ENCODE measurements around the gene BNC1.
"Not testable (repeated sequence)": the region's sequence is repeated elsewhere in the genome, so short reads cannot be mapped to it uniquely, and the experiment has no call there.

BNC1 gene

GRCh38 chr15:83299462-83299861 lies 15.0 kb upstream of the BNC1 start:
- no peak for DNase-seq

DNA sequence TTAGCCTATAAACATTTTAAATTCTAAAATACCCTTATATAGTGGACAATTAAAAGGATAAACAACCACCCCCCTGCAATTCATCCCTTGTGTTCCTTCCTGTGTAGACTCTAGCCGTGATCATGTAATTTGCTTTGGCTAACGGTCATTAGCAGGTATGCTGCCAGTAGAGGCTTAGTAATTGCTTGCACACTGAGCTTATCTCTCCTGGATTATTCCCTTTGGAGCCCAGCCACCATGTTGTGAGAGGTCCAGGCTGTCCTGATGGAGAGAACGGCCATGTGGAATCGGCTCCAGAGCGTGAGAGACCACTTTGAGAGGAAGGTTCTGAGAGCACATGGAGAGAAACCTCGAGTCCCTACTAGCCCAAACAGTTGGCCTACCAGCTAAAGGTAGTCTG lies 11.0 kb upstream of the BNC1 start:
- no peak for DNase-seq

DNA sequence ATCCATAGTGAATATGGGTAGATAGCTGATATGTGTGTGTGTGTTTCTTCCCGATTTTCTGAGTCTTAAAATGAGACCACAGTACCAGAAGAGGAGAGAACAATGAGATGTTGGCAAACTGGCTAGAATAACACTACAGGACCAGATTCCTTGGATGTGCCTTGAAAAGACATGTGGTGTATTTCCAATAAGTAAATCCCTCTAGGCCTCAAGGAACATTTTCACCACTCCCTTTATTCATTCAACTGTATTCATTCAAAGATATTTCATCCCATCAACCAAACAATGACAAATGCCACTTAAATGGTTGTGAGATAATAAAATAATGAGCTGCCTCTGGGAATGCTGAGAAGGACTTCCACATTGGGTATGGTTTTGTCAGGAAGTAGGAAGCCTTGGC lies 8.7 kb upstream of the BNC1 start:
- no peak for DNase-seq

- no peak for DNase-seq
Observed at GRCh38 chr15:83292317-83292716, 7.9 kb upstream of the BNC1 start.

DNA sequence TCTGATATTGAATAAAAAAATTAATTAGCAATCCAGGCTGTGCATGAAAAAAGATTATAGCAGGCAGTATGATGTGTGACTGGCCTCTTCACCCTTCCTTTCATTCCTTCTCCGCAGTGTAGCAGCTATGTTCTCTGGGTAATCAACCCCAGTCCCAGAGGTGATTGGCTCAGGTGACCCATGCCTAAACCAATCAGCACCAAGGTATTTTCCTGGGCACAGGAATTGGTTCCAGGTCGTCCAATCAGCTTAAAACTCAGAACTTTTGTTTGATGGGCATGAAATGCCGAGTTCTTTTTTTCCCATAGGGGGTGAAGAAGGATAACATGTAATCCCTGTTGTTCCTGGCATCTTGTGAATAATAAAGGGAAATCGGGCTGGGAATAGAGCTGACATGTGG lies 5.8 kb upstream of the BNC1 start:
- DNase-seq = no peak

- DNase-seq = no peak
Observed at GRCh38 chr15:83289160-83289559, 4.7 kb upstream of the BNC1 start.

DNA sequence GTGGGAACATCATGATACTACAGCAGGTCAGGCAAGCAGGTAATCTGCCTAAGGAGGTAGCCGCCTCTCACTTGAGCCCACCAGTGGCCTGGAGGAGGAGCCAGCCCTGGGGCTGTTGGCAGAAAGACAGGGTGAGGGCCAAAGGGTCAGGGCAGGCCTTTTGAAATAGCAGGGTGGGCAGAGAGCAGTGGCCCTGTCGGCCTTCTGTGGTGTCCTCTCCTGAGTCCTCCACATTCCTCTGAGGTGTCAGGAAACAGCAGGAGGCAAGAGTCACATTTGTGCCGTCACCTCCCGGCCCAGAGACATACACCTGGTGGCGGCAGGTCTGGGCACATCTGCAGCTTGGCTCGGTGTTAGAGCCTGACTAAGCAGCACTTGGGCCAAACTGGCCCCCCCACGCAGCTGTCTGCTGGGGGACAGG lies 3.9 kb upstream of the BNC1 start:
- DNase-seq = no peak

DNA sequence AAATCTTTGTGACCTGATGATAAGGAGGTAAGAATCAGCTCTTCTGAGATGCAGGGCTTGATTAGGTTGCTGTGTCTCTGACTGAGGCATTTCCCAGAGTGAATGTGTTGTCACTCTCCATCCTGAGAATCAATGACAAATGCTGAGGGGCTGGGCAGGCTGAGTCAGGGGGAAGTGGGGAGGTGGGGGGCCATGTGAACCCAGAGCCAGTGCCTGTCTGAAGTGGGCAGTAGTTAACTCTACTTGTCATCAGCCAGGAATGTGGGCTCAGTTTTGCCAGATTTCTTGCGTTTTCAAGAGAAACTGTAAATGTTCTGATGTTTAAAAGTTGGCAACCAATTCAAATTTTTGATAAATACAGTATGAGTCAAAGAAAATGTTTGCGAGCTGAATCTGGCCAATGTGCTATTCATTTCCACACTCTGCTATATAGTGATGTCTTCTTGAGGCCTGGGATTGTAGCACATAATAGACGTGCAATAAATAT lies 3.1 kb upstream of the BNC1 start:
- no peak for DNase-seq

DNA sequence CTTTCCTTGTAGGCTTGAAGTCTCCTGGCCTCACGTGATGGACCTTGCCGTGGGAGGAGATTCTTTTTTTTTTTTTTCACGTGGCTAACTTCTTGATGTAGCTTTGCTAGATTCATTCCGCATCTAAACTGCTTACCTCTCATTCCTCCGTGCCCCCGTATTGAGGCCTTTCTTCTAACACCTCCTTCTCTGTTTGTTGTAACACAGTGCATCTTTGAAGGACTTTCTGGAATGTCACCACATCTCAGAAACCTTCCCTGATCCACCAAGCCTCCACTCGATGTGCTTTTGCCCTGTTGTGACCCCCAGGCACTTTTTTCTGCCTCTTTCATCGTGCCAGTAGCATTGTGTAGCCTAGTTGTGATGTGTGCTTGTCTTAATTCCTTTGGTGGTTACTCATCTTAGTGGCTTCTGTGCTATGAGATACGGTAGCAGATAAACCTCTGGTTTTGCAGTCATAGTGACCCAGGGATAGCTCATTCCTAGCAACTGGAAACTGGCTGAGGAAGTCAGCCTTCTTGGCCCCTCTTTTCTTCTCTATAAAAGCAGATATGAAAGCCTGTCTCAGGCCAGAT lies 1.6 kb upstream of the BNC1 start:
- DNase-seq = no peak

DNA sequence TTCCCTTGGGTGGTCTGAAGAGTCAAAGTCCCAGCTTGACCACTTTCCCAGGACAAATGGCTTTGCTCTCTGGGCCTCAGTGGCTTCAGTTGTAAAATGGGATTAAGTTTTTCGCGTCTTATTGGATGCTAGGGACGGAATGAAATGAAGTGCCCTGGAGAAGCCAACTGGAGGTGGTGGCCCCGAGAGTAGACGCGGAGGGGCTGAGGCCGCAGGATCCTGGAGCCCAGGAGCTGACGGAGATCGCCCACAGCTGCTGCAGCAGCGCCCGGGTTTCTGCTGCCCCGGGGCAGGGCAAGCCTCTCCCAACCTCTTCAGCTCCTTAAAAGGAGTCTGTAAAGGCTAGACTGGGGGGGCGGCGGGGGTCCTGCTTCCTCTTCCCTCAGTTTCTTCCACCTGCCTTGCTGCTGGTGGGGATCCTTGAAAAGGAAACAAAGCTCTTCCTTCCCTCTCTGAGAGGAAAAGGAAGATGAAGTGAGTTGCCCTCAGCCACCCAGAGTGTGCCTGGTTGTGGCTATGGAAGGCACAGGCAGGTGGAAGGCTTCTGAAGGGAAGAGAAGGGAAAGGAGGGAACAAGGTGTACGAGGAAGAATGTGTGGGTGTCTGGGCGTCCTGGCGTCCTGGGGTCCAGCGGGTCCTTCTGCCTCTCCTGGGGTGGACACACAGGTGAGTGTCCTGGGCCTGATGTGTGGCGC lies 967 bp upstream of the BNC1 start:
- DNase-seq = no peak

GRCh38 chr15:83283813-83284558 lies 478 bp downstream of the BNC1 start:
- no peak for DNase-seq

- DNase-seq = no peak
Observed at GRCh38 chr15:83283138-83283812, 1.2 kb downstream of the BNC1 start.

DNA sequence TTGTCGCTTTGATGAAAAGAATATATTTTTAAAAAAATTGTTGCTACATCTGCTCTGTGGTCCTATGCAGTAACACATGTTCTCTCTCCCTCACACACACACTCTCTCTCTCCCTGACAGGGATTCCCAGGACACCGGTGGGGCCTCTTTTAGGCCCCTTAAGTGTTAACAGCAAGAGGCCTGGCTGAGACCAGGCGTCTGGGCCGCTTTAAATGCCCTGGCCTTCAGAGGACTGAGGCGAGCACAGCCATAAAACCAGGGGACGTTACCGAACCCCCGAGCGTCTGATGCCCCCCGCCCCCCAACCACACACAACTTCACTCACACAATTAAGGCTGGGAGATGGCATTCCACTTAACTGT lies 1.7 kb downstream of the BNC1 start:
- no peak for DNase-seq

GRCh38 chr15:83282141-83282540 lies 2.3 kb downstream of the BNC1 start:
- no peak for DNase-seq

DNA sequence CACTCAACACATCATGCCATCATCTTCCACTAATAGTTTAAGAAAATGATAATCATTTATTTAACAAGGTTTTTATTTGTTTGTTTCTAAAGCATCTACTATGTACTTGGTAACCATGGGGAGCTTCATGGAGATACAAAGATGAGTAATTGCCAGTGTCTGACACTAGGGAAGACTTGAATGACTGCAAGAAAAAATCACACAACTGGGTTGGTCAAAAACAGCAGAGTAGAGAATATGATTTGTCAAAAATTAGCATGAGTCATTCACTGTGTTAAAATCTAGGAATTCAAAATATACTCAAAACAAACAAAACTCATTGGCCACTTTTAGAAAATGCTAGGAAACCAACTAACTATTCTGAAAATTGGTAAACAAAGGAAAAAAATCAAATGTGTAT lies 6.3 kb downstream of the BNC1 start:
- no peak for DNase-seq

DNA sequence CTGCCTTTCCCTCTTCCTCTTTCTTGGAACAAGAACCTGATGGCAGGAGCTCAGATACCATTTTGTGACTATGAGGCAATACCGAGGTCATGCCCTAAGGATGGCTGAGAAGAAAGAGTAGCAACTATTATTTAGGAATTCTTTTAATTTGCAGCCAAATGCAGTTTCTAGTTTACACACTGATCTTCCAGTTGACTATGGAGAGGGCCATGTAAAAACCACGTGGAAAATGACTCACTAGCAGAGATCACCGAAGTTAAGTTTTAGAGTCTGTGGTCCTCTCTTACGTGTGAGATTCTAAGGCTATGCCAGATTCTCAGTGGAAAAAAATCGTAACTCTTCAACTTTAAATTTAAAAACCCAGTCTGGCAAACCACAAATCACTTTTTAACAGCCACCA lies 7.8 kb downstream of the BNC1 start:
- DNase-seq = no peak

- DNase-seq = no peak
Observed at GRCh38 chr15:83275412-83275811, 9.1 kb downstream of the BNC1 start.

DNA sequence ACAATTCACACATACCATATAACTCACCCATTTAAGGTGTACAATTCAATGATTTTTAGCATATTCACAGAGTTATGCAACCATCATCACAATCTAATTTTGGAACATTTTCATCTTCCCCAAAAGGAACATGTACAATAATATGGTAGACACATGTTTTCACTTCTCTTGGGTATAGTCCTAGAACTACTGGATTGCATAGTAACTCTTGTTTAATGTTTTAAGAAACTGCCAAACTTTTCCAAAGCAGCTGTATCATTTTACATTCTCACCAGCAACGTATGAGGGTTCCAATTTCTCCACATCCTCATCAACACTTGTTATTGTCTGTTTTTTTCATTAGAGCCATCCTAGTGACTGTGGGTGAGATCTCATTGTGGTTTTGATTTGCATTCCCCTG lies 14.3 kb downstream of the BNC1 start:
- DNase-seq = no peak

- no peak for DNase-seq
Observed at GRCh38 chr15:83268147-83268546, 16.3 kb downstream of the BNC1 start.

DNA sequence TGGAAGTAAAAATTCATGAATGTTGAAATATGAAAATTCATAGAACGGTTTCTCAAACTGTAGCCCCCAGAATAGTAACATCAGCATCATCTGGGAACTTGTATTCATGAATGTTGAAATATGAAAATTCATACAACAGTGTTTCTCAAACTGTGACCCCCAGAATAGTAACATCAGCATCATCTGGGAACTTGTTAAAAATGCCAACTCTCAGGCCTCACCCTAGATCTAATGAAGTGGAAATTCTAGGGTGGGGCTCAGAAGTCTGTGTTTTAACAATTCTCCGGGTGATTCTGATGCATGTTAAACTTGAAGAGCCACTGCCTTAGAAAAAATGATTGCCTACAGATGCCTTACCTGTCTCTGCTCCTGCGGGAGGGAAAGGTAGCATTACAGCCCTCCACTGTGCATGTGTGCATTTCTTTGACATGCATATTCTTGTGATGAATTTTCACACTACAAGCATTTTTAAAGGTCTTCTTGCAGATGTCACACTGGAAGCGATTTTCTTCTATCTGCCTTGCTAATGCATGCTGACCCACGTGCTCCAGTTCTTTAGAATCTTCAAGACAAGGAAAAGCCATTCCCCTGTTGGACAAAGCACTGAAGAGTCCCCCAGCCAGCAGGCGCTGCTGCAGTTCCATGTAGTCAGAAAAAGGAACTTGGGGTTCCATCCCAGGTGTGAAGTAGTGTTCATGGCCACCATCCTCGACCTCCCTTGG lies 21.7 kb downstream of the BNC1 start:
- no peak for DNase-seq

DNA sequence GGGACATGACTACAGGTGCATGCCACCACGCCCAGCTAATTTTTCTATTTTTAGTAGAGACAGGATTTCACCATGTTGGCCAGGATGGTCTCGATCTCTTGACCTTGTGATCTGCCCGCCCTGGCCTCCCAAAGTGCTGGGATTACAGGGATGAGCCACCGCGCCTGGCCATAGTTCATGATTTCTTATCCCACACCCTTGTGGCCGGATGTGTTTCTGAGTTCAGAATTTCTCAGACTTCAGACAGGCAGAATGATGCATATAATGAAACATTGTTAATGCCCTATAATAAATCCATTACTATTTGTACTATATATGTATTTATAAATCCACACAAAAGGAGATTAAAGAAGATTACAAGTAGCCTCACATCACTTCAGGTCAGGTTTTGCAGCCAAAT lies 22.3 kb downstream of the BNC1 start:
- DNase-seq = not testable (repeated sequence)

DNA sequence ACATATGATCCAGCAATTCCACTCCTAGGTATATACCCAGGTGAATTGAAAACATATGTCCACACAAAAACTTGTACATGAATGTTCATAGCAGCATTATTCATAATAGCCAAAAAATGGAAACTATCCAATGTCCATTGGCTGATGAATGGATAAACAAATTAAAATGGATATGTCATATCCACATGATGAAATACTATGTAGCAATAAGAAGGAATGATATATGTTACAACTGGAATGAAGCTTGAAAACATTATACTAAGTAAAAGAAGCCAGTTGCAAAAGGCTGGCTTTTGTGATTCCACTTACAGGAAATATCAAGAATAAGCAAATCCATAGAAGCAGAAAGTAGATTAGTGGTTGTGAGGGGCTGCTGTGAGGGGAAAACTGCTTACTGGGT lies 33.7 kb downstream of the BNC1 start:
- DNase-seq = no peak
